Head of caudate nucleus (tissue), 42 donors: ENCODE measurements around the gene FXYD6.

Experiments used
- DNase-seq, 42 donors: peaks; one replicate each; pipeline versions ENCODE4 v3.0.0 to v3.0.0-alpha.2; 2020 to 2021; ENCODE audit warnings: mixed read lengths in 7 of 42
- intact Hi-C: fragments of 100-400 bp; cut with DNase I; formaldehyde crosslinking; loops from one replicate; pipeline ENCODE4 v1.15.0; 2022

The FXYD6 gene

GRCh38 chr11:117794772-117795629 is 81.5 kb downstream of the FXYD6 start:
- DNase-seq: peak in 33 of 42 donors; percentile 37 to 80 (median 59)
- intact Hi-C loops: loop anchor here (10.0 kb wide), 3 partner anchors 120 to 260 kb away; no protein-coding TSS in a partner anchor

GRCh38 chr11:117794135-117794534 is 82.3 kb downstream of the FXYD6 start:
- intact Hi-C loops: loop anchor here (10.0 kb wide), 3 partner anchors 119 to 259 kb away; no protein-coding TSS in a partner anchor
- peak in 39 of 42 donors; percentile 53 to 83 (median 70) for DNase-seq

GRCh38 chr11:117793583-117793982 is 82.9 kb downstream of the FXYD6 start:
- peak in 13 of 42 donors; percentile 24 to 72 (median 43) for DNase-seq
- intact Hi-C loops: loop anchor here (10.0 kb wide), 3 partner anchors 119 to 259 kb away; no protein-coding TSS in a partner anchor

- intact Hi-C loops: loop anchor here (10.0 kb wide), 3 partner anchors 118 to 258 kb away; no protein-coding TSS in a partner anchor
- peak in 20 of 42 donors; percentile 36 to 75 (median 52) for DNase-seq
These were observed 83.5 kb downstream of the FXYD6 start for GRCh38 chr11:117792992-117793391.

- peak in 4 of 42 donors; percentile 26 to 58 (median 36) for DNase-seq
- intact Hi-C loops: loop anchor here (10.0 kb wide), 3 partner anchors 117 to 257 kb away; no protein-coding TSS in a partner anchor
These were observed 84.2 kb downstream of the FXYD6 start for GRCh38 chr11:117792241-117792640.

- intact Hi-C loops: loop anchor here (10.0 kb wide), 3 partner anchors 115 to 255 kb away; no protein-coding TSS in a partner anchor
- DNase-seq: no peak
These were observed 86.2 kb downstream of the FXYD6 start for GRCh38 chr11:117790279-117790678.

GRCh38 chr11:117789241-117789640 is 87.2 kb downstream of the FXYD6 start:
- no peak for DNase-seq
- intact Hi-C loops: no loop called here
